SJSA1 (cell line): ENCODE measurements around the gene CPT1C. TPM values are rescaled to one million over a fixed set of nuclear protein-coding genes. Genes with fewer than 3 reads are reported as not detected.

Experiments
- DNase-seq, 2 experiments: peaks; one replicate each; pipeline ENCODE4 v3.0.0-alpha.2; 2015 to 2020; ENCODE audit warnings: low spot score in 2 of 2, low read depth in 1 of 2
- H3K27ac ChIP-seq: fragments of 250-450 bp; sonication (Bioruptor Pico); 2 replicates; pipeline ENCODE4 v1.5.1; 2020; ENCODE audit warnings: mild to moderate bottlenecking, moderate library complexity
- H3K27me3 ChIP-seq: fragments of 250-450 bp; sonication (Bioruptor Pico); replicated peaks from 2 replicates; pipeline ENCODE4 v1.5.1; 2020; ENCODE audit warnings: mild to moderate bottlenecking, moderate library complexity
- H3K36me3 ChIP-seq: fragments of 250-450 bp; sonication (Bioruptor Pico); 2 replicates; pipeline ENCODE4 v1.5.1; 2020; ENCODE audit warnings: mild to moderate bottlenecking
- H3K4me1 ChIP-seq: fragments of 250-450 bp; sonication (Bioruptor Pico); replicated peaks from 2 replicates; pipeline ENCODE4 v1.6.1; 2021; ENCODE audit warnings: mild to moderate bottlenecking
- H3K4me3 ChIP-seq: fragments of 250-450 bp; sonication (Bioruptor Pico); 2 replicates; pipeline ENCODE4 v1.5.1; 2020; ENCODE audit warnings: mild to moderate bottlenecking
- H3K9me3 ChIP-seq: fragments of 250-450 bp; sonication (Bioruptor Pico); replicated peaks from 2 replicates; pipeline ENCODE4 v1.5.1; 2020; ENCODE audit warnings: mild to moderate bottlenecking
- total RNA-seq: library from RNA; depleted of rRNA; stranded (reverse); fragments of >200 nt; shearing (Covaris generic); gene quantifications from 2 replicates; pipeline ENCODE4 v1.2.3, GENCODE V29; 2014; rRNA removed

Gene CPT1C
- total RNA-seq, 1 experiment from 2014 or later = 0.05 TPM

GRCh38 chr19:49752701-49753100, 61.8 kb downstream of the CPT1C start:
- Histone ChIP-seq H3K27me3 (no peaks in the 10 kb centered on the region), H3K27ac (no peak overlapping the region), H3K36me3 (no peaks in the 10 kb centered on the region), H3K4me1 (peaks cover 33% of the 10 kb centered on the region), H3K4me3 (no peak overlapping the region), H3K9me3 (peaks cover 15% of the 10 kb centered on the region)
- DNase-seq = no peak

- DNase-seq = no peak
- Histone ChIP-seq H3K27me3 (no peaks in the 10 kb centered on the region), H3K9me3 (peaks cover 15% of the 10 kb centered on the region), H3K4me1 (peaks cover 25% of the 10 kb centered on the region), H3K27ac (no peak overlapping the region), H3K36me3 (no peaks in the 10 kb centered on the region), H3K4me3 (no peak overlapping the region)
Measured at GRCh38 chr19:49755956-49756355, 65.0 kb downstream of the CPT1C start.

- H3K4me1 ChIP-seq = peaks cover 20% of the 10 kb centered on the region
- H3K9me3 ChIP-seq = peaks cover 9% of the 10 kb centered on the region; the same call in 1 of the 2 replicates
- DNase-seq = peak in 1 of 2 experiments; percentile 27
- H3K27ac ChIP-seq = no peak overlapping the region
- no peaks in the 10 kb centered on the region for H3K36me3 ChIP-seq
- H3K4me3 ChIP-seq = no peak overlapping the region
- no peaks in the 10 kb centered on the region for H3K27me3 ChIP-seq
Measured at GRCh38 chr19:49758292-49758691, 67.4 kb downstream of the CPT1C start.

GRCh38 chr19:49761249-49761624, 70.3 kb downstream of the CPT1C start:
- no peak for DNase-seq
- no peak overlapping the region for H3K4me3 ChIP-seq
- H3K9me3 ChIP-seq = no peaks in the 10 kb centered on the region
- peaks cover 31% of the 10 kb centered on the region for H3K4me1 ChIP-seq
- H3K27me3 ChIP-seq = no peaks in the 10 kb centered on the region
- no peaks in the 10 kb centered on the region for H3K36me3 ChIP-seq
- H3K27ac ChIP-seq = no peak overlapping the region

GRCh38 chr19:49761625-49762311, 70.9 kb downstream of the CPT1C start:
- Histone ChIP-seq H3K9me3 (no peaks in the 10 kb centered on the region), H3K27me3 (no peaks in the 10 kb centered on the region), H3K4me1 (peaks cover 27% of the 10 kb centered on the region), H3K36me3 (no peaks in the 10 kb centered on the region), H3K27ac (no peak overlapping the region), H3K4me3 (no peak overlapping the region)
- DNase-seq = no peak

GRCh38 chr19:49763230-49763629, 72.3 kb downstream of the CPT1C start, which contains the start of gene TSKS:
Gene TSKS, minus strand, starts transcription at chr19:49763306. Its CDS starts 59 bp downstream, at chr19:49763247.
- H3K4me1 ChIP-seq = peaks cover 23% of the 10 kb centered on the region
- no peaks in the 10 kb centered on the region for H3K9me3 ChIP-seq
- H3K36me3 ChIP-seq = peaks cover 3% of the 10 kb centered on the region
- no peak within 1 kb of the TSS for H3K4me3 ChIP-seq
- DNase-seq = no peak
- no peaks in the 10 kb centered on the region for H3K27me3 ChIP-seq
- H3K27ac ChIP-seq = no peak within 1 kb of the TSS

Other genes with a start within 250 kb of the CPT1C start
- gene SLC17A7, start 249.6 kb upstream of the CPT1C start, total RNA-seq = not detected in 2 replicates
- gene PIH1D1, start 239.3 kb upstream of the CPT1C start, total RNA-seq = 78.2 and 111 TPM in 2 replicates
- gene ALDH16A1, start 237.9 kb upstream of the CPT1C start, total RNA-seq = 37.5 and 52.9 TPM in 2 replicates
- gene FLT3LG, start 216.9 kb upstream of the CPT1C start, total RNA-seq = 0.95 TPM in 1 of 2 replicates, not detected in the other
- 1,714 and 2,572 TPM in 2 replicates for gene RPL13A, start 203.5 kb upstream of the CPT1C start, total RNA-seq
- 2,318 and 2,803 TPM in 2 replicates for gene RPS11, start 194.7 kb upstream of the CPT1C start, total RNA-seq
- 11.8 and 21.5 TPM in 2 replicates for gene FCGRT, start 178.5 kb upstream of the CPT1C start, total RNA-seq
- gene RCN3, start 163.1 kb upstream of the CPT1C start, total RNA-seq = 55.5 and 61.2 TPM in 2 replicates
- gene NOSIP, start 110.6 kb upstream of the CPT1C start, total RNA-seq = 129 and 140 TPM in 2 replicates
- not detected in 2 replicates for gene PRRG2, start 109.8 kb upstream of the CPT1C start, total RNA-seq
- gene PRR12, start 99.9 kb upstream of the CPT1C start, total RNA-seq = 0.66 and 2.6 TPM in 2 replicates
- gene RRAS, start 51.0 kb upstream of the CPT1C start, total RNA-seq = 8.1 and 30.6 TPM in 2 replicates
- 23.2 and 27.3 TPM in 2 replicates for gene SCAF1, start 48.9 kb upstream of the CPT1C start, total RNA-seq
- 56.9 and 61.4 TPM in 2 replicates for gene IRF3, start 25.3 kb upstream of the CPT1C start, total RNA-seq
- gene BCL2L12, start 25.2 kb upstream of the CPT1C start, total RNA-seq = 9.5 and 16.2 TPM in 2 replicates
- 208 and 421 TPM in 2 replicates for gene PRMT1, start 13.8 kb upstream of the CPT1C start, total RNA-seq
- gene ADM5, start 1.5 kb upstream of the CPT1C start, total RNA-seq = 0.58 TPM in 1 of 2 replicates, not detected in the other
- gene TSKS, start 72.2 kb downstream of the CPT1C start, total RNA-seq = not detected in 2 replicates
- gene AP2A1, start 75.9 kb downstream of the CPT1C start, total RNA-seq = 87.8 and 103 TPM in 2 replicates
- 3.4 and 10.0 TPM in 2 replicates for gene FUZ, start 122.2 kb downstream of the CPT1C start, total RNA-seq
- 13.2 and 14.6 TPM in 2 replicates for gene MED25, start 127.2 kb downstream of the CPT1C start, total RNA-seq
- 65.8 and 98.0 TPM in 2 replicates for gene PTOV1, start 160.0 kb downstream of the CPT1C start, total RNA-seq
- gene PNKP, start 176.5 kb downstream of the CPT1C start, total RNA-seq = 19.6 and 35.0 TPM in 2 replicates
- 2.5 and 8.8 TPM in 2 replicates for gene AKT1S1, start 186.2 kb downstream of the CPT1C start, total RNA-seq
- 2.2 and 3.9 TPM in 2 replicates for gene TBC1D17, start 186.6 kb downstream of the CPT1C start, total RNA-seq
- 0.18 TPM in 1 of 2 replicates, not detected in the other for gene IL4I1, start 205.8 kb downstream of the CPT1C start, total RNA-seq
- gene ATF5, start 238.1 kb downstream of the CPT1C start, total RNA-seq = 14.8 and 19.9 TPM in 2 replicates
- 64.8 and 80.3 TPM in 2 replicates for gene NUP62, start 238.4 kb downstream of the CPT1C start, total RNA-seq